ENCODE data around the gene NR1H2. TPM values are rescaled to one million over a fixed set of nuclear protein-coding genes. Genes with fewer than 3 reads are reported as not detected.
"Not testable (repeated sequence)": the region's sequence is repeated elsewhere in the genome, so short reads cannot be mapped to it uniquely, and the experiment has no call there.

The NR1H2 gene
- total and polyA plus RNA-seq, 2 experiments from 2014 or later, result 32.9 to 70.2 TPM

DNA sequence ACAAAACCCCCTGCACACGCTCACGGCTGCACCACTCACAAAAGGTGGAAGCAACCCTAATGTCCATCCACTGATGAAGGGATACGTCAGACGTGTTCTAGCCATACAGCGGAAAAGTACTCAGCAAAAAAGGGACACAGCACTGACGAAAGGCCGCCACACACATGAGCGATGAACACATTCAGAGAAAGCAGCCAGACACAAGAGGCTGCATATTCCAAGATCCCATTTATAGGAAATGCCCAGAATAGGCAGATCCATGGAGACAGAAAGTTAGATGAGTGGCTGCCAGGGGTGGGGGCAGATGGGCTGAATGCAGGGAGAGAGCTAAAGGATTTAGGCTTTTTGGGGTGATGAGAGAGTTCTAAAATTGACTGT, 11.6 kb downstream of the NR1H2 start (continued):
- no peak for TF ChIP-seq ZNF114 (CRISPR knock-in tag; IDR thresholded peaks at IDR 0.05)
- no peak for TF ChIP-seq JUNB (IDR thresholded peaks at IDR 0.05; ENCODE audit: unreplicated experiment)
- no peak for TF ChIP-seq EZH2phosphoT487 (IDR thresholded peaks at IDR 0.05; ENCODE audit: unreplicated experiment)
- no peak for TF ChIP-seq ETS1 (IDR thresholded peaks at IDR 0.05)
- TF ChIP-seq ZNF331 (CRISPR knock-in tag; IDR thresholded peaks at IDR 0.05; ENCODE audit: low read depth), result no peak

DNA sequence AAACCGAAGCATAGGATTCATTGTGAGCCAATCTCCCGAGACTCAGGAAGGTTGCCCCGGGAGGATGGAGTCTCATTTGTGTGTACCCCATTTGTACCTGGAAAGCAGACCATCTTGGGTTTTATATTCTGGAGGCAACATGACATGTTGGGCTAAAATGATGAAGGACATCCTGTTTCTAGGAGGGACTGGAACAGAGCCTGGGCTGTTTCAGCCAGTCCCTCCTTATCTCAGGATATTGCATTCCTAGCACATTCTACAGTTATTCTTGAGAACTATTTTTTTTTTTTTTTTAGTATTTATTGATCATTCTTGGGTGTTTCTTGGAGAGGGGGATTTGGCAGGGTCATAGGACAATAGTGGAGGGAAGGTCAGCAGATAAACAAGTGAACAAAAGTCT, 14.0 kb downstream of the NR1H2 start:
- H4K20me1 ChIP-seq (replicated peaks; ENCODE audit: insufficient read depth); ATAC-seq; H3K4me1 Mint-ChIP-seq; H3K27me3 Mint-ChIP-seq (ENCODE audit: insufficient read depth, low read depth, poor library complexity); DNase-seq (ENCODE audit: low spot score); H3K4me3 ChIP-seq; H3F3A ChIP-seq (replicated peaks; ENCODE audit: low read depth); H3K4me2 ChIP-seq; H3K4me3 Mint-ChIP-seq; H3K9me2 ChIP-seq (ENCODE audit: insufficient read depth); H3K27ac Mint-ChIP-seq; H3K27me3 ChIP-seq (ENCODE audit: insufficient read depth); H3K27ac ChIP-seq (ENCODE audit: low read depth); H2AFZ ChIP-seq; H3K4me1 ChIP-seq (ENCODE audit: insufficient read depth): not testable (repeated sequence)
- Histone ChIP-seq H3K36me3 (ENCODE audit: insufficient read depth) (peaks cover 26% of the 10 kb centered on the region), H3K79me2 (replicated peaks; ENCODE audit: insufficient read depth) (peaks cover 83% of the 10 kb centered on the region)
- H3K9me3 Mint-ChIP-seq, result peaks cover 30% of the 10 kb centered on the region
- H3K36me3 Mint-ChIP-seq (ENCODE audit: low read depth), result peaks cover 82% of the 10 kb centered on the region

DNA sequence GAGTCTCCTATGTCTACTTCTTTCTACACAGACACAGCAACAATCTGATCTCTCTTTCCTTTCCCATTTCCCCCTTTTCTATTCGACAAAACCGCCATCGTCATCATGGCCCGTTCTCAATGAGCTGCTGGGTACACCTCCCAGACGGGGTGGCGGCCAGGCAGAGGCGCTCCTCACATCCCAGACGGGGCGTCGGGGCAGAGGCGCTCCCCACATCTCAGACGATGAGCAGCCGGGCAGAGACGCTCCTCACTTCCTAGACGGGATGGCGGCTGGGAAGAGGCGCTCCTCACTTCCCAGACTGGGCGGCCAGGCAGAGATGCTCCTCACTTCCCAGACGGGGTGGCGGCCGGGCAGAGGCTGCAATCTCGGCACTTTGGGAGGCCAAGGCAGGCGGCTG, 14.7 kb downstream of the NR1H2 start:
- not testable (repeated sequence) for ATAC-seq; H3K4me3 ChIP-seq; H3K27me3 ChIP-seq (ENCODE audit: insufficient read depth); H3K27ac ChIP-seq (ENCODE audit: low read depth); H3K4me3 Mint-ChIP-seq; H3K27ac Mint-ChIP-seq; H3K4me1 ChIP-seq (ENCODE audit: insufficient read depth); H3K4me2 ChIP-seq; H3K9me2 ChIP-seq (ENCODE audit: insufficient read depth); H3F3A ChIP-seq (replicated peaks; ENCODE audit: low read depth); H3K4me1 Mint-ChIP-seq; DNase-seq (ENCODE audit: low spot score); H2AFZ ChIP-seq; H4K20me1 ChIP-seq (replicated peaks; ENCODE audit: insufficient read depth); H3K27me3 Mint-ChIP-seq (ENCODE audit: insufficient read depth, low read depth, poor library complexity)
- peaks cover 82% of the 10 kb centered on the region for H3K36me3 Mint-ChIP-seq (ENCODE audit: low read depth)
- H3K36me3 ChIP-seq (ENCODE audit: insufficient read depth), result peaks cover 26% of the 10 kb centered on the region
- peaks cover 28% of the 10 kb centered on the region for H3K9me3 Mint-ChIP-seq
- H3K79me2 ChIP-seq (replicated peaks; ENCODE audit: insufficient read depth), result peaks cover 80% of the 10 kb centered on the region

- Mint-ChIP-seq H3K36me3 (ENCODE audit: low read depth) (peaks cover 68% of the 10 kb centered on the region), H3K27me3 (ENCODE audit: insufficient read depth, low read depth, poor library complexity) (peaks cover 7% of the 10 kb centered on the region), H3K27ac (no peak overlapping the region)
- TF ChIP-seq POLR2AphosphoS5 (IDR thresholded peaks at IDR 0.05; ENCODE audit: low read depth) (no peak), NANOG (IDR thresholded peaks at IDR 0.05; ENCODE audit: borderline replicate concordance) (no peak), ETS1 (IDR thresholded peaks at IDR 0.05) (no peak), EZH2 (IDR thresholded peaks at IDR 0.05; ENCODE audit: low read depth, unreplicated experiment) (no peak), ZNF331 (CRISPR knock-in tag; IDR thresholded peaks at IDR 0.05; ENCODE audit: low read depth) (no peak), ZNF114 (CRISPR knock-in tag; IDR thresholded peaks at IDR 0.05) (no peak), REST (IDR thresholded peaks at IDR 0.05; ENCODE audit: unreplicated experiment) (no peak), STAT1 (IDR thresholded peaks at IDR 0.05; ENCODE audit: unreplicated experiment) (no peak), JUNB (IDR thresholded peaks at IDR 0.05; ENCODE audit: unreplicated experiment) (no peak)
- TF ChIP-seq, protein P1, sequence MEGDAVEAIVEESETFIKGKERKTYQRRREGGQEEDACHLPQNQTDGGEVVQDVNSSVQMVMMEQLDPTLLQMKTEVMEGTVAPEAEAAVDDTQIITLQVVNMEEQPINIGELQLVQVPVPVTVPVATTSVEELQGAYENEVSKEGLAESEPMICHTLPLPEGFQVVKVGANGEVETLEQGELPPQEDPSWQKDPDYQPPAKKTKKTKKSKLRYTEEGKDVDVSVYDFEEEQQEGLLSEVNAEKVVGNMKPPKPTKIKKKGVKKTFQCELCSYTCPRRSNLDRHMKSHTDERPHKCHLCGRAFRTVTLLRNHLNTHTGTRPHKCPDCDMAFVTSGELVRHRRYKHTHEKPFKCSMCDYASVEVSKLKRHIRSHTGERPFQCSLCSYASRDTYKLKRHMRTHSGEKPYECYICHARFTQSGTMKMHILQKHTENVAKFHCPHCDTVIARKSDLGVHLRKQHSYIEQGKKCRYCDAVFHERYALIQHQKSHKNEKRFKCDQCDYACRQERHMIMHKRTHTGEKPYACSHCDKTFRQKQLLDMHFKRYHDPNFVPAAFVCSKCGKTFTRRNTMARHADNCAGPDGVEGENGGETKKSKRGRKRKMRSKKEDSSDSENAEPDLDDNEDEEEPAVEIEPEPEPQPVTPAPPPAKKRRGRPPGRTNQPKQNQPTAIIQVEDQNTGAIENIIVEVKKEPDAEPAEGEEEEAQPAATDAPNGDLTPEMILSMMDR (conservative IDR thresholded peaks at IDR 0.05; ENCODE audit: low read depth in 2 of 2), result no peak
Measured at GRCh38 chr19:50392759-50393158, 16.5 kb downstream of the NR1H2 start.

More at GRCh38 chr19:50392759-50393158, 16.5 kb downstream of the NR1H2 start:
- H3F3A ChIP-seq (replicated peaks; ENCODE audit: low read depth), result no peaks in the 10 kb centered on the region
- peaks cover 26% of the 10 kb centered on the region for H3K36me3 ChIP-seq (ENCODE audit: insufficient read depth)
- ATAC-seq (no peak), DNase-seq (ENCODE audit: low spot score) (no peak)
- no peaks in the 10 kb centered on the region for H3K27me3 ChIP-seq (ENCODE audit: insufficient read depth)
- H2AFZ ChIP-seq, result no peak overlapping the region
- H3K9me2 ChIP-seq (ENCODE audit: insufficient read depth), result no peaks in the 10 kb centered on the region
- H3K4me3 ChIP-seq, result no peak overlapping the region
- H4K20me1 ChIP-seq (replicated peaks; ENCODE audit: insufficient read depth), result peaks cover 5% of the 10 kb centered on the region; the same call in 1 of the 2 replicates
- H3K4me2 ChIP-seq, result no peak overlapping the region
- peaks cover 2% of the 10 kb centered on the region; the same call in 2 of the 3 replicates for H3K4me1 Mint-ChIP-seq
- no peak overlapping the region for H3K4me3 Mint-ChIP-seq
- H3K27ac ChIP-seq (ENCODE audit: low read depth), result no peak overlapping the region
- H3K9me3 Mint-ChIP-seq, result peaks cover 28% of the 10 kb centered on the region
- peaks cover 7% of the 10 kb centered on the region; the same call in 1 of the 2 replicates for H3K4me1 ChIP-seq (ENCODE audit: insufficient read depth)
- H3K79me2 ChIP-seq (replicated peaks; ENCODE audit: insufficient read depth), result peaks cover 67% of the 10 kb centered on the region

Measured in GM23338 (cell line).